ENCODE data around the gene PCCA.
"Not testable (repeated sequence)": the region's sequence is repeated elsewhere in the genome, so short reads cannot be mapped to it uniquely, and the experiment has no call there.

PCCA gene

DNA sequence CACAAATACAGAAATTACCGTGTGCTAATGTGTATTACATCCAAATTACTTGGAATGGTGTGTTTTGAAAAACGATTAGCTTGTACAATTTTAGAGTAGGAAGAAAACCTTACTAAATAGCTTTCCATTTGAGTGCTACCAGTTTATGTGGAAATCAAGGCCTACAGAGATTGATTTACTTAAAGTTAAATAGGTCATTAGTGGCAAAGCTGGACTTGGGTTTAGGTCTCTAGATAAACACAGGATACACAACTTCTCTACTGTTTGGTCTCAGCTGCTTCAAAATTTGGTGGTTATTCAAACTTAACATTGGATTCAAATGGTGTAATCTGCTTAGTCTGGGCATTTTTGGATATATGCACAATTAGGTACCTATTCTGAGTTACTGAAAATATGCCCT lies 21.4 kb downstream of the PCCA start:
- no peak for DNase-seq
- no peak for TF ChIP-seq GATA1 (IDR thresholded peaks at IDR 0.05; ENCODE audit: low read depth, low read length)
- TF ChIP-seq POLR2A (IDR thresholded peaks at IDR 0.05; ENCODE audit: low read length) = no peak

DNA sequence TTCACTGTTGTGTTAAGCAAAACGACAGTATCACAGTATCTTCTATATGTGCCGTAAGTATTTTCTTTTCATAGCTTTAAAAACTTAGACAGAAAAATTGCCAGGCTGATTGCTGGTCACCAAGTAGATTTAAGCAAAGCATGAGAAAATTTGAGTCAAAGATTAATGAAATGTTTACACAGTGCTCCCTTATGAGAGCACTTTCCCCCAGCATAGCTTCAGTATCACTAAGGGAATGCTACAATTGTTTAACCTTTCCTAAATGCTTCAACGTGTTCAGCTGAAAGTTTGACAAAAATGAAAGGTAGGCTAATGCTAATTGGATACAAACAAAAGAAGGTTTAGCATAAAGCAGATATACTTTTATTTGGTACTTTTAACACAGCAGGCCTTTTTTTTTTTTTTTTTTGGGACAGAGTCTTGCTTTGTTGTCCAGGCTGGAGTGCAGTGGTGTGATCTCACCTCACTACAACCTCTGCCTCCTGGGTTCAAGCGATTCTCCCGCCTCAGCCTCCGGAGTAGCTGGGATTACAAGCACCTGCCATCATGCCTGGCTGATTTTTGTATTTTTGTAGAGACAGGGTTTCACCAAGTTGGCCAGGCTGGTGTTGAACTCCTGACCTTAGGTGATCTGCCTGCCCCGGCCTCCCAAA lies 23.4 kb downstream of the PCCA start:
- no peak for DNase-seq
- TF ChIP-seq POLR2A (IDR thresholded peaks at IDR 0.05; ENCODE audit: low read length) = no peak

DNA sequence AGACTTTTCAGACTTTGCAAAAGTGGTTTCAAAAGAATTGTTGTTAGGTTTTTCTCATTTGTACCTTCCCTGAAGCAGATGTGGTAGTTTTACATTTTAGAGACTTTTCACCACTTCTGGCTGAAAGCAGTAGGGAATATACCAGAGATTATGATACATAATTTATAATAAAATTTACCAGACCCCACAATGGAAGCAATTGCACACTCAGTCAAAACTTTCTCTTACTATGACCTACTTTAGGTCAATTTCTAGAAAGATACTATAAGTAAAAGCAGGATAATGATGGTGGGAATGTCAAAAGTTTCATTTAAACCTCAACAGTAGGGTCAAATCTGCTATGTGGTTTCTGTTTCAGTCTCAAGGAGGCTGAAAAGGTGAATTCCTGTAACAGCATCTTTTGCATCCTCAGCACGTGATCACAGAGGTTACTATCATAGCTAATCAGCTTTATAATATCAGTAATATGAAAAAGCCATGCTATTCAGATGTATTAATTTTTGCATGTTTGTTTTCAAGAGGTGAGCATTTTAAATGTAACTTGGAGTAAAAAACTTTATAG lies 26.9 kb downstream of the PCCA start:
- TF ChIP-seq POLR2A (IDR thresholded peaks at IDR 0.05; ENCODE audit: low read length) = no peak
- TF ChIP-seq GATA1 (IDR thresholded peaks at IDR 0.05; ENCODE audit: low read depth, low read length) = no peak
- no peak for DNase-seq

DNA sequence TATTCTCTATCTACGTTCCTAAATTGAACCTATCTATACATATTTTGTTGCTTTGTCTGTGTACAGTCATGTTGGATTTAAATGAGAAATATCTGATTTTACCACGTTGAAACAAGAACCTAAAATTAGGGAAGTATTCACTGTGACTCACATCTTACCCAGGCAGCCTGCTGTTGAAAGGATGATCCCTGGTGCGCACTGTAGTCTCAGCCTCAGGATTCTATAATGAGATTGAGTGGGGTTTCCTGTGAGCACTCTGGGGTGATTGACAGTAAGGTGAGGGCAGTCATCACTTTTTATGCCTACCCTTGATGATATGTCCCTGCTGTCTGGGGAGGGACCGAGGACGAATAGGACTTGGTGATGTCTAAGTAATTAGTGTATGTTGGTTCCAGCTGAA lies 35.4 kb downstream of the PCCA start:
- DNase-seq = no peak
- TF ChIP-seq GATA1 (IDR thresholded peaks at IDR 0.05; ENCODE audit: low read depth, low read length) (no peak), POLR2A (IDR thresholded peaks at IDR 0.05; ENCODE audit: low read length) (no peak)

DNA sequence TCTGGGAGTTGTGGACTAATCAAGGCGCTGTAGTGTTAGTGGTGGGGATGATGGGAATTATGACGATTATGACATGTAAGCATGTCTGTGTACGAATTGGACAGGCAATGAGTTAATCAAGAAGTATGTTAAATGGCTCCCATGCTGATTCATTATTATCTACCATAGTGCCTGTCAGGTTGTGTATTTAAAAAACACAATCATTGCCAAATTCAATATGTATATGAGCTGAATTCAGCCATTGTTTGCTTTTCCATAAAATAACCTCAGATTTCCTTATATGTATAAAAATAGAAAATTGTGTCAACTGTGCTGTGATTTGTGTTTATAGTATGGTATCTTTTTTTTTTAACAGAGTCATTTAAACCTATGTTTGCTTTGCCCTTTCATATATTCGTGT lies 37.1 kb downstream of the PCCA start:
- TF ChIP-seq GATA1 (IDR thresholded peaks at IDR 0.05; ENCODE audit: low read depth, low read length) = no peak
- TF ChIP-seq POLR2A (IDR thresholded peaks at IDR 0.05; ENCODE audit: low read length) = no peak
- DNase-seq = no peak

DNA sequence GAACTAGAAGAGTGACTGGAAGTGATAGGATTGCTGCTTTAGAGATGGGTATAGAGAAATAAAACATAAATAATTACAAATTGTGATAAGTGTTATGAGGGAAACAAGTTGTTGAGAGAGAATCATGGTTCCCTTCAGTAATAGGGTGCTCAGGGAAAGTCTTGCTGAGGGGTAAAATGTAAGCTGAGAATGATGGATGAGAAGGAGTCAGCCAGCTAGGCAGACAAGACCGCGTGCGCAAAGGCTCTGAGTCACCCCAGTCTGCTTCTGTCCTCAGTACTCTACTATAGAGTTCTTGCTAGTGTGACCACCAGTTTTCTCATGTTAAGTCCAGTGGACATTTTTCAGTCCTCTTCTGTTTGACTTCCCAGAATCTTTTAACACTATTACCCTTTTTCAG lies 39.5 kb downstream of the PCCA start:
- TF ChIP-seq GATA1 (IDR thresholded peaks at IDR 0.05; ENCODE audit: low read depth, low read length) (no peak), POLR2A (IDR thresholded peaks at IDR 0.05; ENCODE audit: low read length) (no peak)
- DNase-seq = peak in 1 of 2 experiments; percentile 2

DNA sequence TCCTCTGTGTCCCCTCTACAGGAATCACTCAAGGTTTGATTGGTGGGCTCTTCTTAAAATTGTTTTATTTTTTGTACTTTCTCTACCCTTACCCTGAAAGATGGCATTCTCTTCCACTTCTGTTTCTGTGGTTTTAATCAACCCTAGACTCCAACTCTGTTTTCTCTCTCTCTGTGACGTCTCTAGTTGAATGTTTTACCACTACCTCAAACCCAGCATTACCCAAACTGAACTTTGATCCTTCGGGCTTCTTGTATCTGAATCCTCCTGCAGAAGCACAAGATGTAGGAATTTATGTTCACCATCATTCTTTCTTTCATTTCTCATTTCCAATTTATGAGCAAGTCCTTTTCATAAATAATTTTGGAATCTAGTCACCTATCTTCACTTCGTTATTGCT lies 39.9 kb downstream of the PCCA start:
- DNase-seq = no peak
- TF ChIP-seq POLR2A (IDR thresholded peaks at IDR 0.05; ENCODE audit: low read length) (no peak), GATA1 (IDR thresholded peaks at IDR 0.05; ENCODE audit: low read depth, low read length) (no peak)

DNA sequence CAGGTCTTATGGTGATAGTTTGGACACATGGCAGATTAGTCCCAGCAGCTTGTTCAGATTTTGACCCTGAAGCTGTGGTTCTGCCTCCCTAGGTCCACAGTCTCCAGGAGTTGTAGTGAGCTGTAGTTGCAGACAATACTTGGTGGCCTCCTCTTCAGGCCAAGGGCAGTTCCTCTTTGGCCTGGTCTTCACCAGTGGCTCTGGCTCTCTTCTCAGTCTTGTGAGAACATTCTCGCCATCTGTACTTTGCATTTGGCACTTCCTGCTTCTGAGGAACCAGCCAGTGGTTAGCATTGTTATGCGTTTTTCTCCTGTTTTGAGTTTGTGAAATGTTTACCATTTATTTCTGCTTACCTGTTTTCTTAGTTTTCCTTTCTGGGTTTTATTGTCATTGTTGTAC lies 40.7 kb downstream of the PCCA start:
- DNase-seq = no peak
- TF ChIP-seq GATA1 (IDR thresholded peaks at IDR 0.05; ENCODE audit: low read depth, low read length) = no peak

DNA sequence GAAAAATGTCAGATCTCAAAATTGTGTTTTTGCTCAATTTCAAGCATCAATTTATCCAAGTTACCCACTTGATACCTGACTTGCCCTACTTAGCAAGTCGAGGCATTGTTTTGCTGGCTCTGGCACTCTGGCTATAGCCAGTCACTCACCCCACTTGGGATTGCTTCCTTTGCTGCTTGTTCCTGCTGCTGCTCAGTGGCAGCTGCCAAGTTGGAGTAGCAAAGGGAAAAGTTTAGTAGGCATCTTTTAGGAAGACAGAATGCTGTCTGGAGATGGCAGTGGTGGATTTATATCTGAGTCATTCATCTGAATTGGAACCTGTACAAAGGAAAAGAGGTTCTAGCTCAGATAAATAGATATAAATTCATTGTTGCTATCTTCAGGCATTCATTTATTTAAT lies 41.2 kb downstream of the PCCA start:
- TF ChIP-seq POLR2A (IDR thresholded peaks at IDR 0.05; ENCODE audit: low read length) (no peak), GATA1 (IDR thresholded peaks at IDR 0.05; ENCODE audit: low read depth, low read length) (no peak)
- DNase-seq = no peak

DNA sequence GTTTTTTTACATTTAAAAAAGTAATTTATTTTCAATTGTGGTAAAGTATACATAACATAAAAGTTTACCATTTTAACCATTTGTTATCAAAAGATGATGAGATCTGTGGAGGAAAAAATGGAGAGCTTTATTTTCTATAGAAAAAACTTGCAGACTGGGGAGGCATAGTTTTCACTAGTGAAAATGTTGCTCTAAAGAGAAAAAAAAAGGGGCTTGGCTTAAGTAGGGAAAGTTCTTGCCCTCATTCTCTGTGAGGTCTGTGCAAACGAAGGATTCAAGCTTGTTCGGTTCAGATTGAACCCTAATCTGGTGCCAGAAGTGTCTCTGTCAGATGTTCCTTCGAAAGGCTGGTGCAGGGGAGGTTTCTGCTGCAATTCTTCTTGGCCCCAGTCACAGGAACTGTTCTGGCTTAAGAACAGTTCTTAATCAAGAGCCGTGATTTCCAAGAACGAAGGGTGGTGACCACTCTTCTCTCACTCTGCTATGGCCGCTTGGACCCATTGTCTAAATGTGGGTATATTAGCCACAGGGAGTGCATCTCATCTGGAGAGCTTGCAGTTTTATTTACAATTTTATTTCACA lies 42.1 kb downstream of the PCCA start:
- TF ChIP-seq POLR2A (IDR thresholded peaks at IDR 0.05; ENCODE audit: low read length) = no peak
- no peak for TF ChIP-seq GATA1 (IDR thresholded peaks at IDR 0.05; ENCODE audit: low read depth, low read length)
- no peak for DNase-seq

DNA sequence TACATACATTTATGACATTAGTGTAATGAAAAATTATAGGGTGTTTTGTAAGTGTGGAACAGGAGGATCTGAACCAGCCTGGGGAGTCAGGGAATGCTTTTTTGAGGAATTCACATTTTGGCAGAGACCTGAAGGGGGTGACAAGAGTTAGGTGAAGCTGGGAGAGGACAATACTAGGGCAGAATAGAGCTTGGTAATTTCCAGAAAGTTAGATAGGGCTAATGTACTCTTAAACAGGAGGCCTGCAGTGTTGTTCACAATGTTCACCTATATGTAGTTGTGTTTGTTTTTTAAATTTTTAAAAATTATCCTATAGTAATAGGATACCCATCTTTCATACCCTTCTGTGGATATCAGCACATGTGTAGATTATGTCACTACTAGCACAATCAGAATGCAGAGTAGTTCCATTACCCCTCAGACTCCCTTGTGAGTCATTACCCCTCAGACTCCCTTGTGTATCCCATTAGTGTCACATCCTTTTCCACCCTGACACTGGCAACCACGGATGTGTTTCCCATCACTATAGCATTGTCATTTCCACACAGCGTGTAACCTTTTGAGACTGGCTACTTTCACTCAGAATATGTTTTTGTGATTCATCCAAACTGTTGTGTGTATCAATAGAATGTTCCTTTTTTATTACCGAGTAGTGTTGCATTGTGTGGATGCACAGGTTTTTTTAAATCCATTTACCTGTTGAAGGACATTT lies 43.1 kb downstream of the PCCA start:
- TF ChIP-seq GATA1 (IDR thresholded peaks at IDR 0.05; ENCODE audit: low read depth, low read length) (no peak), POLR2A (IDR thresholded peaks at IDR 0.05; ENCODE audit: low read length) (no peak)
- DNase-seq = peak in 1 of 2 experiments; percentile 2

DNA sequence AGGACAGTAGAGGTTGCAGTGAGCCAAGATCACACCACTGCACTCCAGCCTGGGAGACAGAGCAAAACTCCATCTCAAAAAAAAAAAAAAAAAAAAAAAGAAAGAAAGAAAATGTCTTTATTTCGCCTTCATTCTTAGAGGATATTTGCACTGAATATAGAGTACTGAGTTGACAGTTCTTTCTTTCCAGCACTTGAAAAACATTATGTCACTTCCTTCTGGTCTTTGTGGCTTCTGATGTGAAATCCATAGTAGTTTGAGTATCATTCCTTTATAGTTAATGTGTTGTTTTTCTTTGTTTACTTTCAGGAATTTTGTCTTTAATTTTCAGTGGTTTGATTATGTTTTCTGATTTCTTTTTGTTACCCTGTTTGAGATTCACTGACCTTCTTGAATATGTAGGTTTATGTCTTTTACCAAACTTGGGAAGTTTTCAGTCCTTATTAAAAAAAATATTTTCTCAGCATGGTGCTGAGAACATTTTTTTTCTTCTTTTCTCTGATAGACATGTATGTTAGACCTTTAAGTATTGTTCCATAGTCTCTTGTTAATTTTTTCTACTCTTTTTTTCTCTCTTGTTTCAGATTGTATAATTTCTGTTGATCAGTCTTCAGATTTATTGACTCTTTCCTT lies 50.1 kb downstream of the PCCA start:
- TF ChIP-seq GATA1 (IDR thresholded peaks at IDR 0.05; ENCODE audit: low read depth, low read length) = no peak
- TF ChIP-seq POLR2A (IDR thresholded peaks at IDR 0.05; ENCODE audit: low read length) = no peak

DNA sequence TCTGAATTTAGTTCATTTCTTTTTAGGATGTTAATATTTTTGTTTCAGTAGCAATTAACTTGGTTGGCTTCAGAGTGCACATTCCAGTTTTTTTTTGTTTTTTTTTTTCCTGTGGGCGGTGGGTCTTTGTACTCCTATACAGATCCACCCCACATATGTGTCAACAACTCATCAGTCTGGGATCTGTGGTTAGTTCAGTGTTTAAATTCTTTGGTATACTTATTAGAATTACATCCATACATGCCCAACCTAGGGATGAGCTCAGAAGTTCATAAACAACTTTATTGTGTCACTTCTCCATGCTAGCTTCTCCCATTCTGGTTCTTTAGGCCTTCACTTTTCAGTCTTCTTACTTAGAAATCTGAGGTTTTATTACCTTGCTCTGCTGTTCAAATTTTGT lies 50.9 kb downstream of the PCCA start:
- no peak for DNase-seq
- no peak for TF ChIP-seq GATA1 (IDR thresholded peaks at IDR 0.05; ENCODE audit: low read depth, low read length)
- no peak for TF ChIP-seq POLR2A (IDR thresholded peaks at IDR 0.05; ENCODE audit: low read length)

More for the DNA sequence above, 50.1 kb downstream of the PCCA start:
- DNase-seq = no peak

DNA sequence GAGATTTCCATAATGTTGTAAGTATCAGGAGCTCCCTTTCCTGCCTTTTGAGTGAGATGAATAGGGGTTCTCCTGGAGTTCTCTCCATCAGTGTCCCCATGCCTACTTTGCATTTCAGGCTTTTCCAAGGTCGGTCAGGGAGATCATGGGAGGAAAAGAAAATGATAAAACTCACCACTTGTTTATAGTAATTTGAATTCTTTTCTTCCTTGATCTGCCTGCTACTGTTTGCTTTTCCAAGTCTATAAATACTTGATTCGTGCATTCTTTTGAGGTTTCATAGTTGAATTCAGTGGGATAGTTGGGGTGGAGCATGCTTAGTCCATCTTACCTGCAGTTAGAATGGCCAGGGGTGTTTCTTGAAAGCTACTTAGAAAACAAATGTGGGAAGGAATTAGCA lies 51.5 kb downstream of the PCCA start:
- TF ChIP-seq POLR2A (IDR thresholded peaks at IDR 0.05; ENCODE audit: low read length) (no peak), GATA1 (IDR thresholded peaks at IDR 0.05; ENCODE audit: low read depth, low read length) (no peak)
- no peak for DNase-seq

DNA sequence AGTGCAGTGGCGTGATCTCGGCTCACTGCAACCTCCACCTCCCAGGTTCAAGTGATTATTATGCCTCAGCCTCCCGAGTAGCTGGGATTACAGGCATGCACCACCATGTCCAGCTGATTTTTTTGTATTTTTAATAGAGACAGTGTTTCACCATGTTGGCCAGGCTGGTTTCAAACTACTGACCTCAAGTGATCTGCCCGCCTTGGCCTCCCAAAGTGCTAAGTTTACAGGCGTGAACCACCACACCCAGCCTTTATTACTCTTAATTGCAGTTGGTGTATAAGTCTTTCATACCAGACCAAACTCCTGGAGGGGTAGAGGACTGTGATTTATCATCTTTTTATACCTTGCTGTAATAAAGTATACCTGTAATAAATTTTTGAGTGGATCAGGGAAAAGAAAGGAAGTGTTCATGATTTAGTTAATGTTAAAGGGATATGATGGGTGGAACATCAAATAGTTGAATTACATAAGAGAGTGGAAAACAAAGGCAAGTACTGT lies 52.6 kb downstream of the PCCA start:
- not testable (repeated sequence) for DNase-seq

All from erythroblast (primary cell).